ENCODE results near the gene ANAPC5.
"Not testable (repeated sequence)": the region's sequence is repeated elsewhere in the genome, so short reads cannot be mapped to it uniquely, and the experiment has no call there.

The ANAPC5 gene

DNA sequence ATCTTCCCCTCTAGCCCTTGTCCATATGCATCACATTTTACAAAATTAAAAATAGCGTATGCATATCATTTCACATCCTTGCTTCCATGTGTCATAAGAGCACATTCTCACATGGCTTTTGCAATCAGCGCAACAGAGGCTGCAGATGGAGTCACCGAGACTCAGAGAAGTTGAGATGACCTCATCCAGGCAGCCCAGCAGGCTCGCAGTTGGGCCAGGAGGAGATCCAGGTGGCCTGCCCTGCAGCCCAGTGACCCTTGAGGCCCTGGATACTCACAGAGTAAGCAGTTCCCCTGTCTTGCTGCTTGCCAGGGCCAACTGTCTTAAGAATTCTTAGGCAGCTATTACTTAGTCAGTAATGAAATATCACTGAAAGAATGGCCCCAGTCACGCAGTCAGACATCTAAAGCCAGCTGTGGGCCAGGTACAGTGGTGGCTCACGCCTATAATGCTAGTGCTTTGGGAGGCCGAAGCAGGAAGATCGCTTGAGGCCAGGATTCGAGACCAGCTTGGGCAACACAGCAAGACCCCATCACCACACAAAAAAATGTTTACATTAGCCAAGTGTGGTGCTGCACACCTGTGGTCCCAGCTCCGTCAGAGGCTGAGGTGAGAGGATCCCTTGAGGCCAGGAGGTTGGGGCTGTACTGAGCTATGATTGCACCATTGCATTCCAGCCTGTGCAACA, 64.8 kb downstream of the ANAPC5 start:
- DNase-seq (ENCODE audit: low read depth in 2 of 2, low spot score in 1 of 2), result no peak

DNA sequence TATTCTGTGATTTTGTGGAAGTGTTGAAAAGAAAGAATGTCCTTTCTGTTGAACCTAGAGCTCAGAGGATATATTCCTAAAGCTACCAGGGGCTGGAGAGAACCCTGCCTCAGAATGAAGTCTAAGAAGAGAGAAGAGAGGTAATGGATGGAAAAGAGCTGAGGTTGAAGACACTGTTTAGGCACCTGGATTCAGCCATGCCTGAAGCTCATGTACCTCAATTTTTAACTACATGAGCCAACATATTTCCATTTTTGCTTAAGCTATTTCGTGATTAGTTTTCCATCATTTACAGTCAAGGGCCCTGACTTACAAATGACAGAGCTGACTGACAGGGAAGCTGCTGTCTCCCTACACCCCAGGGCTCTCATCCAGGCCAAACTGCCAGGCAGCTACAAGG, 66.4 kb downstream of the ANAPC5 start:
- no peak for DNase-seq (ENCODE audit: low read depth in 2 of 2, low spot score in 1 of 2)

DNA sequence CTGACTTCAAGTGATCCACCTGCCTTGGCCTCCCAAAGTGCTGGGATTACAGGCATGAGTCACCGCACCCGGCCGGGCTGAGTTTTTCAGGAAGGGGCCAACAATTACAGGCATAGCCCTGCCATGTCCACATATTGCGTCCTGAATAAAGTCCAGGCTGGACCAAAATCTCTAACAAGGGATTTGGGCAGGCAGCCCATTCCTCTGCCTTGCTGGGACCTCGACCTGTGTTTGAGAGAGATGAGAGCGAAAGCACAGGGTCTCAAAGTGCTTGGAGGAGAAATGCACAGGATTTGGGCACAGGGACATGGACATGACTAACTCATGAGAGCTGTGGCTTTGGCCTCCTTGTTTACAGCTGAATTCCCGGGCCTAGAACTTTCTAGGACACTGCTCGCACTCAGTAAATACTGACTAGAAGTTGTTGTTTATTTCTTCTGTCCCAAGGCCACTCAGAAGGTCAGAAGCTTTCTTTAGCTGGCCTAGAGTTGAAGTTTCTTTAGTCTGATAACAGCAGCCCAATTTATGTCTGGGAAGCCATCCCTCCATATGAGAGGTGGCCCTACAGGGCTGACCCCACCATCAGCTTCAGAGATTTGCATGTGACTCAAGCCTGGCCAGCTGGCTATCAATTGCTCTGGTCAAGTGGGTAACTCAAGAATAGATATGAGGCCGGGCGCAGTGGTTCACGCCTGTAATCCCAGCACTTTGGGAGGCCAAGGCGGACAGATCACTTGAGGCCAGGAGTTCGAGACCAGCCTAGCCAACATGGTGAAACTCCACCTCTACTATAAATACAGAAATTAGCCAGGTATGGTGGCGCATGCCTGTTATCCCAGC, 67.4 kb downstream of the ANAPC5 start:
- DNase-seq (ENCODE audit: low read depth in 2 of 2, low spot score in 1 of 2), result no peak

DNA sequence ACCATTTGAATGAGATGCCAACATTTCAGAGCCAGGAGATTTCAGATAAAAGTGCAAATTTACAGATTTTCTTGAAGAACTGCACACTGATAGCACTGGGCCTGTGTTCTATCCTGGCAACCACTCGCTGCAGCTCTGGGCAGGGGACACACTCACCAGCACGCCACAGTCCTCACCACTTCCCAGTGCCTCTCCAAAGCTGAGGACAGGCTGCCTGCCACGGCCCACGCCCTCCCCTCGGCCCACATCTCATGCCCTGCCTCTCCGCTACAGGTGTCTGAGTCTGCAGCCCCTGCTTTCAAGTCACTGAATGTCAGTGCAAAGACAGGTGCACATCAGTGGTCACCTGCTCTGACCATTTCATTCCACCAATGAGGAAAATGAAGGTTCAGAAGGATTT, 68.4 kb downstream of the ANAPC5 start:
- DNase-seq (ENCODE audit: low read depth in 2 of 2, low spot score in 1 of 2), result no peak

DNA sequence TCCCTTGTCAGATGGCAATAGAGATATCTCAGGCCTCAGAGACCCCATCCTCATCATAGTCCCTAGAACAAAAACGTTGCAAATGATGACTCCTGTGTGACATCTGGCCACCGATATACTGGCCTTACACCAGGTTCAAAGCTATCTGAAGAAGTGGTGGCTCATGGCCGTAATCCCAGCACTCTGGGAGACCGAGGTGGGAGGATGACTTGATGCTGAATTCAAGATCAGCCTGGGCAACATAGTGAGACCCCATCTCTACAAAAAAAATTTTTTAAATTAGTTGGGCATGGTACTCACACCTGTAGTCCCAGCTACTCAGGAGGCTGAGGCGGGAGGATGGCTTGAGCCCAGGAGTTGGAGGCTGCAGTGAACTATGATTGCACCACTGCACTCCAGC, 68.8 kb downstream of the ANAPC5 start:
- no peak for DNase-seq (ENCODE audit: low read depth in 2 of 2, low spot score in 1 of 2)

DNA sequence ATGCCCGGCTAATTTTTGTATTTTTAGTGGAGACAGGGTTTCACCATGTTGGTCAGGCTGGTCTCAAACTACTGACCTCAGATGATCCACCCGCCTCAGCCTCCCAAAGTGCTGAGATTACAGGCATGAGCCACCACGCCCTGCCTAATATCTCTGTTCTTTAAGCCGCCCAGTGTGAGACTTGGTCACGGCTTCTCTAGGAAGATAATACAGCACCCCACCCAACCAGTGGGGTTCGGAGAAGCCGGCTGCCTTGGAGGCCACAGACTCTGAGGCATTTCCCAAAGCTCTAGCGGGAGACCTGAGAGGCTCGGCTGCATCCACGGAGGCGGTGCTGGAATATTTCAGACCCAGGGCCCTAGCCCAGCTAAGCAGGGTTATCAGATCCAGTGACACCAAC, 69.3 kb downstream of the ANAPC5 start:
- DNase-seq (ENCODE audit: low read depth in 2 of 2, low spot score in 1 of 2), result not testable (repeated sequence)

DNA sequence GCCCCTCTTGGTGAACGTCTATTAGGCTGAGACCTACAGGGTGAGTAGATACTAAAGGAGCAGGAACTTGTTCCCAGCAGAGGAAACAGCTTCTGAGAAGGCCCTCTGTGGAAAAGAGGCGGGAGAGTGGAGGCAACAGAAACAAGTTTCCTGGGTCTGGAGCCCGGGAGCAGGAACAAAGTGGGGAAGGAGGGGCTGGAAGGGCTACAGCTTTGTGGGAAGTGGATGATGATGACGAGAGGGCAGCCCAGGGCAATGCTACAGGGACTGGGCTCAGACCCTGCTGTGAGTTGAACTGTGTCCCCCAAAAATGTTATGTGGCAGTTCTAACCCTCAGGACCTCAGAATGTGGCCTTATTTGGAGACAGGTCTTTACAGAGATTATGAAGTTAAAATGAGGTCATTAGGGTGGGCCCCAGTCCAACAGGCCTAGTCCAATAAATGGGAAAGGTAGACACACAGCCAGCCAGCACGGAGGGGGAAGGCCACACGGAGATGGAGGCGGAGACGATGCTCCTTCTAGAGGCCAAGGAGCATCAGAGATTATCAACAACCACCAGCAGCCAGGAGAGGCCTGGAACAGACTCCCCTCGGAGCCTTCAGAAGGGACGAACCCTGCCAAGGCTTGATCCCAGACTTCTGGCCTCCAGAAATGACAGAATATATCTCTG, 70.0 kb downstream of the ANAPC5 start:
- no peak for DNase-seq (ENCODE audit: low read depth in 2 of 2, low spot score in 1 of 2)

DNA sequence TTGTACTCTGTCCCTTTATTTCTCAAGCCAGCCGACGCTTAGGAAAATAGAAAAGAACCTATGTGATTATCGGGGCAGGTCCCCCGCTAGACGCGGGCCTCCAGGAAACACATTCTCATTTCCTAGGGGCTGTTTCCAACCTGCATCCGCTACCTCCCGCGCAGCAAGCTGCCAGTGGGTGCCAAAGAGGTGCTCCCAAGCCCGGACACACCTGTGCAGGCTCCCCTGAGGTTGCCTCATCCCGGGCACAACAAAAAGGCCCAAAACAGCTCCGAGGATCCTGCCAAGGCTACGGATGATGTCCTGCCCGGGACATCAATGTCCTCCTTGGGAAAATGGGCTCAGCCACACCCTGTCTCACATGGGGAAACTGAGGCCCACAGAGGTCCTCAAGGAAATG, 71.1 kb downstream of the ANAPC5 start:
- not testable (repeated sequence) for DNase-seq (ENCODE audit: low read depth in 2 of 2, low spot score in 1 of 2)

DNA sequence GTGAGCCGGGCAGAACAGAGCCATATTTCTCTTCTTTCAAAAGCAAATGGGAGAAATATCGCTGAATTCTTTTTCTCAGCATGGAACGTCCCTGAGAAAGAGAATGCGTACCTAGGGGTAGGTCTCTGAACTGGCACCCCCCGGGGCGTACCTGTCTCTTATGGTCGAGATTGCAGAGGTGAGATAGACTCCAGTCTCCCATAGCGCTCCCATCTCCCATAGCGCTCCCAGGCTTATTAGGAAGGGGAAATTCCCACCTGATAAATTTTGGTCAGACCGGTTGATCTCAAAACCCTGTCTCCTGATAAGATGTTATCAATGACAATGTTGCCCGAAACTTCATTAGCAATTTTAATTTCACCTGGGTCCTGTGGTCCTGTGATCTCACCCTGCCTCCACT, 71.7 kb downstream of the ANAPC5 start:
- not testable (repeated sequence) for DNase-seq (ENCODE audit: low read depth in 2 of 2, low spot score in 1 of 2)

DNA sequence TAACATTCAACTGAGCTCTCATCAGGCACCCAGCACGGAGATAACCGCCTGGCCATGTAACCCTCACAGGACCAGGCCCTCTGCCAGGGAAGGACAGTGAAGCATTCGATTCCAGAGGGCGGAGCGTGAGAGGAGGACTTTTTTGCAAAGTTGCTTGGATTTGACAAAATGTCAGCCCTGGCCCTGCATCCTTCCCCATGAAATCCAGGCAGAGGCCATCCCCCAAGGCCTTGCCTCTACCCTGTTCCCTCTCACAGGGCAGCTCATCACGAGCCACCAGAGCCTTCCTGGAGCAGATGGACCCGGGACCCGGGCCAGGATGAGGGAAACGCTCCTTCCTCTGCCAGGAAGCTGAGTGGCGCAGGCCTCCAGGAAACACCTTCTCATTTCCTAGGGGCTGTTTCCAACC, 72.7 kb downstream of the ANAPC5 start:
- no peak for DNase-seq (ENCODE audit: low read depth in 2 of 2, low spot score in 1 of 2)

DNA sequence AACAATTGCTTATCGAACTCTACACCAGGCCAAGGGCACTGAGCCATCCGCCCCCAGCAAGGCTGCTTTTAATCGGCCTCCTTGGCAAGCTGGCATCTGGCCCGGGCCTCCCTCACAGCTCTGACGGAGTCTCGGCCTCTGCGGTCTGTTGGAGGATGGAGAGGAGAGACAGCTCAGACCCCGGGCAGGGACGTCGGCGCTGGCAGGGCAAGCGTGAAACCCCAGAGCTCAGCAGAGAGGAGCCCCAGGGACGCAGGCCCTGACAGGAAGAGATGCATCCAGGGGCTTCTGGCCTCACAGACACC, 73.2 kb downstream of the ANAPC5 start:
- DNase-seq (ENCODE audit: low read depth in 2 of 2, low spot score in 1 of 2), result no peak

DNA sequence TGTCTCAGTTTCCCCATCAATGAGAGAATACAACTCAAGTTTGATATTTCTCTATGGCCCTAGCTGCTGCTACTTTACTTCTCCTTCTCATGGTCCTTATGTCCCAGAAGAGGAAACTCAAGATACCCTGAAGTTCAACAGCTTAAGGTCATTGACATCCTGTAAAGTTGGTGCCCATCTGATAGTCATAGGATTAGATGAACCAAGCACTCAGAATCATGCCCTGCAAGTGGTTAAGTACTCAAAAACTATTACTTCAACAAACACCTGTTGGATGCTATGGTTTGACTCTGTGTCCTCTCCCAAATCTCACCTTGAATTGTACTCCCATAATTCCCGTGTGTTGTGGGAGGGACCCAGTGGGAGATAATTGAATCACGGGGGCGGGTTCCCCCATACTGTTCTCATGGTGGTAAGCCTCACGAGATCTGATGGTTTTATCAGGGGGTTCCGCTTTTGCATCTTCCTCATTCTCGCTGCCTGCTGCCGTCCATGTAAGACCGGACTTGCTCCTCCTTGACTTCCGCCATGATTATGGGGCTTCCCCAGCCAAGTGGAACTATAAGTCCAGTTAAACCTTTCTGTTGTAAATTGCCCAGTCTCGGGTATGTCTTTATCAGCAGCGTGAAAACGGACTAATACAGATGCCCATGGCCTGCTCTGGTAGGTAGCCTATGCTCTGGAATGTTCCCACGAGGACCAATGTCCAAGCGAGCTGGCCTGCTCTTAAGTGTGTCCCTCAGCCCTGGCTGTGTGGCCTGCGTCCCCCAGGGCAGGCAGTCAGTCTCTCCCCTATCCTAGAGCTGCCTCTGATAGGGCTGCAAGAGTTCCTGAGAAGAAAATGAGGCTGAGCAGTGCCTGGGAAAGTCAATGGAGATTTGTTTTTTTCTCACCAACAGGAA, 73.8 kb downstream of the ANAPC5 start:
- no peak for DNase-seq (ENCODE audit: low read depth in 2 of 2, low spot score in 1 of 2)

DNA sequence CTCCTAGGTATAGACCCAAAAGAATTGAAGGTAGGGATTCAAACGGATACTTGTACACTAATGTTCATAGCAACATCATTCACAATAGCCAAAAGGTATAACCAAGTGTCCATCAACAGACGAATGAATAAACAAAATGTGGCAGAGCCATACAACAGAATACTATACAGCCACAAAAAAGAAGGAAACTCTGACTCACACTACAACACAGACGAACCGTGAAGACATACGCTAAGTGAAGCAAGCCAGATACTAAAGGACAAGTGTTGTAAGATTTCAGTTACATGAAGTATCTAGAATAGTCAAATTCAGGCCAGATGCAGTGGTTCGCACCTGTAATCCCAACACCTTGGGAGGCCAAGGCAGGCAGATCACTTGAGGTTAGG, 74.8 kb downstream of the ANAPC5 start:
- no peak for DNase-seq (ENCODE audit: low read depth in 2 of 2, low spot score in 1 of 2)

DNA sequence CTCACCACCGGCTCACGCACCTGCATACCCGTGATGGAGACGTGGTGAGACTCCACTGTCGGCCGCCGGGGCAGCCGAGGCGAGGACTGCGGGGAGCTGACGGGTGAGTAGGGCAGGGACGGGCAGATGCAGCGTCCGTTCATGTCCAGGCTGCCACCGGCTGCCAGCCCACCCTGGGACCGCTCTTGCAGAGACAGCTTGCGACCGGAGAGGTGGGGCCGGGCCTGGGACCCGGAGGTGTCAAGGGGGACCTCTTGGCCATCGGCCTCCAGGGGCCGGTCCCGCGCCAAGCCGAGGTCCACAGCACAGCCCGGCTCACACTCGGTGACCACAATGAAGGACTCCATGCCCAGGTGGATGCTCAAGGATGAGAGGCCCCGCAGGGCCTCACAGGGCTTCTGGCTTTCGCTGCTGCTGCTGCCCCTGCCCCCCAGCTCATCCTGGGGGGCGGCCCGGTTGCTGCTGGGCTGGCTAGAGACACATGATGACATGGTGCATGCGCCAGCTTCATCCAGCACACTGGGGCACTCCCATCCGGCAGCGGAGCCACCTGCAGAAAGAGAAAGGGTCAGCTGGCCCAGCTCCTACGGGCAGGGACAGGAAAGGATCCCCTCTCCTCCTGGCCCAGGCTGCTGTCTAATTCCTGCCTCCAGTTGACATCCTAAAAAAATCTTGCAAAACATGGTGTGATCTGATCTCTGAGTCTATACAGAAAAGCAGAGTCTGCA, 78.0 kb downstream of the ANAPC5 start:
- DNase-seq (ENCODE audit: low read depth in 2 of 2, low spot score in 1 of 2), result no peak

DNA sequence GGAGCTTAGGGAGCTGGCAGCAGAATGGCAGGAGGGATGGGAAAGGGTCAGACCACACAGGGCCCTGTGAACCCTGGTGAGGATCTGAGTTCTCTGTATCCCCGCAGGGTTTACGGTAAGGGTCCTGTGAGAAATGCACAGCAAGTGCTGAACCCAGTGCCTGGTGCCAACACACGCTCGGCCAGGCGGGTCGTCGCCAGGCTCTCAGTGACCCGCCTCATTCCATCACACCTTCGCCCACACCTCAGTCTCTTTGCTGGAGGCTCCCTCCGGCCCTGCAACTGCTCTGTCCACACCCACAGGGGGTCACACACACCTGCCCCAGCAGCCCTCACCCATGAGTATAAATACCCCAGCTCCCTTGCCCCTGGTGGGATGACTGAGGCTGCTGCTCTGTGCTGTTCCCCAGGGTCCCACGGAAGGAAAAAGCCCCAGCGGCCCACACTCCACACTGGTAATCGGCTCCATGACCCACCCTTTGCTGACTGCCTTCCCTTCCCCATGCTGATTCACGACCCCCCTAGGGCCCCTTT, 78.8 kb downstream of the ANAPC5 start:
- DNase-seq (ENCODE audit: low read depth in 2 of 2, low spot score in 1 of 2), result no peak

DNA sequence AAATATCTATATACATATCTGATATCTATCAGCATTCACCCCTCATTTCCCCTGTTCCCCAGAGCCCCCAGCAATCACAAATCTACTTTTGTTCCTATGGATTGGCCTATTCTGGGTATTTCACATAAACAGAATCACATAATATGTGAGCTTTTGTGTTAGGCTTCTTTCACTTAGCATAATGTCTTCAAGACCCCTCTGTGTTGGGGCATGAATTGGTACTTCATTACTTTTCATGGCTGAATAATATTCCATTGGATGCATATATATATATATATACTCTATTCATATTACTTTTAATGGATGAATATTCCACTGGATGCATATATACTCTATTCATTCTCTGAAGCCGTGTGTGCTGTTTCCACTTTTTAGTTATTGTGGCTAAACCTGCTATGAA, 84.4 kb downstream of the ANAPC5 start:
- no peak for DNase-seq (ENCODE audit: low read depth in 2 of 2, low spot score in 1 of 2)

DNA sequence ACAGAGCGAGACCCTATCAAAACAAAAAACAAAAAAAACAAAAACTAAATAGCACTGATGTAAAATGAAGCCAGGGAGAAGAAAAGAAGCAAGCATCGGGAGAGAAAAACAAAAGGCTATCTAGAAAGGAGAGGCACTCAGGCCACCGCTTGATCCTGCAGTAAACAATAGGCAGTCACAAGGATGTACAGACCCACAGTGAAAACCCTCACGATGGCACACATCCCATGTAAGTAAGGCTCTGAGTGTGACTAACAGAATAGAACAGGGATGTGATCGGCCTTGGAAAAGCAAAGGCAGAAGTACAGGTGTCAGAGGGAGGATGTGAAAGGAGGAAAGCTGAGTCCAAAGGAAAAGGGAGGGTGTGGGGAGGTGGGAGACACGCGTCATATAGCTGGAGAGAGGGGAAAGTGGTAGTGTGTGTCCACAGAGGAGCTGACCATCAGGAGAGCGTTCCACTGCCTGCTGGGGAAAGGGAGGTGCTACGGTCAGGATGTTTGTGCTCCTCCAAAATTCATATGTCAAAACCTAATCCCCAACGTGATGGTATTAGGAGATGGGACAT, 87.2 kb downstream of the ANAPC5 start:
- no peak for DNase-seq (ENCODE audit: low read depth in 2 of 2, low spot score in 1 of 2)

DNA sequence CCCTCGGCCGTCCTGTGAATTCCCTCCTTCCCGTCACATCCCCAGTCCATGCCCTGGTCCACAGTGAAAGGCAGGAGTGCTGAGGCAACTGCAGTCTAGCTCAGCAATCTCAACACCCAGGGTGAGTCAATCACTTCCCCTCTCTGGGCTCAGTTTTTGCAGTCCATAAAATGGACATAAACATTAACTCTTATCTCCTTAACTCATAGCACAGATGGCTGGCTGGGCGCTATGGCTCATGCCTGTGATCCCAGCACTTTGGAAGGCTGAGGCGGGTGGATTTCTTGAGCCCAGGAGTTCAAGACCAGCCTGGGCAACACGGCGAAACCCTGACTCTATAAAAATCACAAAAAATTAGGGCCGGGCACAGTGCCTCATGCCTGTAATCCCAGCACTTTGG, 88.1 kb downstream of the ANAPC5 start:
- DNase-seq (ENCODE audit: low read depth in 2 of 2, low spot score in 1 of 2), result no peak

DNA sequence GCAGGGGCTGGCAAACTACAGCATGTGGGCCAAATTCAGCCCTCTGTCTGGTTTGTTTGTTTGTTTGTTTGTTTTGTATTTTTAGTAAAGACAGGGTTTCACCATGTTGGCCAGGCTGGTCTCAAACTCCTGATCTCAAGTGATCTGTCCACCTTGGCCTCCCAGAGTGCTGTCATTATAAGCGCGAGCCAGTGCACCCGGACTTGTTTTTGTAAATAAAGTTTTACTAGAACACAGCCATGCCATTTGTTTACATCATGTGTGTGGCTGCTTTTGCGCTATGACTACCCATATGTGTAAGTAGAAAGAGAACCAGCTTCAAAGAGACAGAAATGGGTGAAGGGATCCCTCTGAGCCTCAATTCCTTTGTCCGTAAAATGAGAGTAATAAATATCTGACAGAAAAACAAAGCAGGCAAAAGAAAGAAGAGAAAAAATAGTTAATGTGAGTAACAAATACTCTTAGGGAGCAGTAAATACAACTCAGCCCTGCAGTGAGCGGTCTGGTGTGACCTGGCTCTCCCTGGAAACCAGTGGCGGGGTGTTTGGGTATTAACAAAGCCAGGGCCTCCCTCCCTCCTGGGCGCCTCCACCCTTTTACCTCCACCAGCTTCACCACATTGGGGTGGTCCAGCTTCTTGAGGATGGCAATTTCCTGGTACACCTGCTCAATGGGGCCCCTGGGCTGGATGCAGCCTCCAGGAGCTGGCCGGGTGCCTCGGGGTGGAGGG, 88.8 kb downstream of the ANAPC5 start:
- no peak for DNase-seq (ENCODE audit: low read depth in 2 of 2, low spot score in 1 of 2)
